Endothelial cell of umbilical vein (primary cell): ENCODE data around the gene TH.

Experiments used
- EZH2 ChIP-seq: IDR thresholded peaks from 2 replicates; pipeline ENCODE4 v1.6.1; 2012; ENCODE audit warnings: borderline replicate concordance, low read depth, mild to moderate bottlenecking, moderate library complexity, low read length, inconsistent platforms; ENCODE audit not compliant: severe bottlenecking
- FOS ChIP-seq: IDR thresholded peaks from 2 replicates; pipeline ENCODE4 v1.6.1; 2011; ENCODE audit warnings: mild to moderate bottlenecking, low read length, moderate library complexity, borderline replicate concordance; ENCODE audit not compliant: insufficient read depth
- POLR2A ChIP-seq: IDR thresholded peaks from 2 replicates; pipeline ENCODE4 v1.6.1; 2012; ENCODE audit warnings: low read depth, mild to moderate bottlenecking, control low read depth, low read length
- POLR2AphosphoS5 ChIP-seq: IDR thresholded peaks from 2 replicates; pipeline ENCODE4 v1.6.1; 2012; ENCODE audit warnings: low read depth, mild to moderate bottlenecking, control low read depth, low read length, moderate library complexity; ENCODE audit not compliant: insufficient read depth
- TF ChIP-seq, protein P1 (sequence below), 2 donors: IDR thresholded peaks; 1 replicate in 1 of 2; 2 replicates in 1 of 2; pipeline ENCODE4 v1.5.1; 2011; ENCODE audit warnings: low read length in 2 of 2, mild to moderate bottlenecking in 2 of 2, moderate library complexity in 2 of 2, control low read depth in 1 of 2, inconsistent platforms in 1 of 2, low read depth in 1 of 2; ENCODE audit not compliant: insufficient read depth in 1 of 2; ENCODE audit errors: extremely low read depth in 1 of 2
- TF ChIP-seq, protein P2 (sequence below): IDR thresholded peaks from 2 replicates; pipeline ENCODE4 v1.6.1; 2011; ENCODE audit not compliant: insufficient read depth, insufficient read length

DNA sequence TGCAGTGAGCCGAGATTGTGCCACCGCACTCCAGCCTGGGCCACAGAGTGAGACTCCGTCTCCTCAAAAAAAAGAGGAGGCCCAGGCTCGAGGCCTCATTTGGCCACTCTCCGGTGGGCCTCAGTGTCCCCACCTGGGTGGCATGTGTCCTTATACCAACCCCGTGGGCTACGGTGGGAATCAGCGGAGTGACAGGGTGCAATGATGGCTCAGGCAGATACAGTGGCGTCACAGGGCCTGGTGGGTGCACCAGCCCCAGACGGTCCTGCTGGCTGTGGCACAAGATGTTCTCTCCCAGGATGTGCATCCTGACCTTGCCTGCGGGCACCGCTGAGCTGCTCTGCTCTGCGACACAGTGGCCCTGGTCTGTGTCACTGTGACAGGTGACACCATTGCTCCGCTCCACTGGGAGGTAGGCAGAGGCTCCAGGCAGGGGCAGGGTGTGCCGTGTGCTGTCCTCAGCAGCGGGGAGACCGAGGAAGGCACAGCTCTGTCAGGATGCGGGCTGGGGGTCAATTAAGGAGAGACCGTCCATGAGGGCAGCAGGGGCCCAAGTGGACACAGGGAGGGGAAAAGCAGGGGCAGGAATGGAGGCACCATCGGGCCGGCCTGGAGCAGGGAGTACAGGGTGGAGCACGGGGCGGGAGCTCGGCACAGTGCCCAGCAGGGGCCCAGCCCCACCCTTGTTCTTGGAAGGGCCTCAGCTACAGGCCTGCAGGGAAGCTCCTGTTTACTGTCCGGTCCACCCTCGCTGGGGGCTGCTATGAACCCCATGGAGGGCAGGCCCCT, 21.7 kb upstream of the TH start:
- no peak for TF ChIP-seq EZH2
- TF ChIP-seq, protein P1, sequence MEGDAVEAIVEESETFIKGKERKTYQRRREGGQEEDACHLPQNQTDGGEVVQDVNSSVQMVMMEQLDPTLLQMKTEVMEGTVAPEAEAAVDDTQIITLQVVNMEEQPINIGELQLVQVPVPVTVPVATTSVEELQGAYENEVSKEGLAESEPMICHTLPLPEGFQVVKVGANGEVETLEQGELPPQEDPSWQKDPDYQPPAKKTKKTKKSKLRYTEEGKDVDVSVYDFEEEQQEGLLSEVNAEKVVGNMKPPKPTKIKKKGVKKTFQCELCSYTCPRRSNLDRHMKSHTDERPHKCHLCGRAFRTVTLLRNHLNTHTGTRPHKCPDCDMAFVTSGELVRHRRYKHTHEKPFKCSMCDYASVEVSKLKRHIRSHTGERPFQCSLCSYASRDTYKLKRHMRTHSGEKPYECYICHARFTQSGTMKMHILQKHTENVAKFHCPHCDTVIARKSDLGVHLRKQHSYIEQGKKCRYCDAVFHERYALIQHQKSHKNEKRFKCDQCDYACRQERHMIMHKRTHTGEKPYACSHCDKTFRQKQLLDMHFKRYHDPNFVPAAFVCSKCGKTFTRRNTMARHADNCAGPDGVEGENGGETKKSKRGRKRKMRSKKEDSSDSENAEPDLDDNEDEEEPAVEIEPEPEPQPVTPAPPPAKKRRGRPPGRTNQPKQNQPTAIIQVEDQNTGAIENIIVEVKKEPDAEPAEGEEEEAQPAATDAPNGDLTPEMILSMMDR (IDR thresholded peaks at IDR 0.05; ENCODE audit: extremely low read depth in 1 of 2, insufficient read depth in 1 of 2, low read depth in 1 of 2, low read length in 2 of 2), result no peak
- no peak for TF ChIP-seq POLR2A
- TF ChIP-seq, protein P2, sequence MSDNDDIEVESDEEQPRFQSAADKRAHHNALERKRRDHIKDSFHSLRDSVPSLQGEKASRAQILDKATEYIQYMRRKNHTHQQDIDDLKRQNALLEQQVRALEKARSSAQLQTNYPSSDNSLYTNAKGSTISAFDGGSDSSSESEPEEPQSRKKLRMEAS, result no peak
- no peak for TF ChIP-seq POLR2AphosphoS5
- TF ChIP-seq FOS, result no peak
